WTC11 (cell line): ENCODE data around the gene ESYT2. TPM values are rescaled to one million over a fixed set of nuclear protein-coding genes. Genes with fewer than 3 reads are reported as not detected.

ENCODE experiments used
- ATAC-seq: fragments of 200-7000 bp; cut with Tn5 transposase; 2 replicates; pipeline ENCODE4 v1.10.0; 2021; ENCODE audit warnings: mild to moderate bottlenecking, moderate library complexity
- CTCF ChIA-PET: fragments of 300-600 bp; sonication (Branson Sonifier 250); formaldehyde crosslinking; loops from one replicate; lab custom pipeline; 2021; ENCODE audit warnings: antibody characterized with exemption; lab: Charles Lee
- POLR2A ChIA-PET: fragments of 350-600 bp; sonication (Branson Sonifier 250); formaldehyde crosslinking; loops from one replicate; lab custom pipeline; 2021; ENCODE audit warnings: antibody characterized with exemption; lab: Charles Lee
- DNase-seq: peaks from one replicate; pipeline ENCODE4 v3.0.0; 2021; ENCODE audit warnings: low spot score
- H3K27ac Mint-ChIP-seq: 2 replicates; pipeline ENCODE4 v1.8.0; 2021; ENCODE audit warnings: mixed read lengths
- H3K27me3 Mint-ChIP-seq: 2 replicates; pipeline ENCODE4 v1.8.0; 2021; ENCODE audit warnings: low read depth, mild to moderate bottlenecking, moderate library complexity, mixed read lengths
- H3K36me3 Mint-ChIP-seq: 2 replicates; pipeline ENCODE4 v1.8.0; 2021; ENCODE audit warnings: mixed read lengths
- H3K4me1 Mint-ChIP-seq: 2 replicates; pipeline ENCODE4 v1.8.0; 2022; ENCODE audit warnings: mixed read lengths
- H3K4me3 Mint-ChIP-seq: 2 replicates; pipeline ENCODE4 v1.8.0; 2021; ENCODE audit warnings: mild to moderate bottlenecking, moderate library complexity, mixed read lengths
- H3K9me3 Mint-ChIP-seq: 2 replicates; pipeline ENCODE4 v1.8.0; 2021; ENCODE audit warnings: mixed read lengths
- GRHL2 ChIP-seq: fragments of 250-450 bp; sonication (Bioruptor Pico); IDR thresholded peaks from 2 replicates; pipeline ENCODE4 v1.8.0; 2022; ENCODE audit warnings: mild to moderate bottlenecking, moderate library complexity; ENCODE audit not compliant: insufficient replicate concordance, severe bottlenecking
- JUN ChIP-seq: sonication (generic); formaldehyde crosslinking; IDR thresholded peaks from 2 replicates; pipeline ENCODE4 v1.8.0; 2023; ENCODE audit warnings: mild to moderate bottlenecking, missing genetic modification reagents
- MXD4 ChIP-seq: fragments of 250-450 bp; sonication (Bioruptor Pico); IDR thresholded peaks from 2 replicates; pipeline ENCODE4 v1.8.0; 2021; ENCODE audit warnings: mild to moderate bottlenecking, moderate library complexity, borderline replicate concordance
- NFE2L1 ChIP-seq: sonication (generic); formaldehyde crosslinking; IDR thresholded peaks from 2 replicates; pipeline ENCODE4 v1.8.1; 2023; ENCODE audit warnings: missing genetic modification reagents
- NFYB ChIP-seq: sonication (generic); formaldehyde crosslinking; conservative IDR thresholded peaks from 2 replicates; pipeline ENCODE4 v1.8.0; 2022; ENCODE audit warnings: low read depth, missing genetic modification reagents
- NR2C2 ChIP-seq: sonication (generic); formaldehyde crosslinking; IDR thresholded peaks from 2 replicates; pipeline ENCODE4 v1.8.0; 2022; ENCODE audit warnings: mild to moderate bottlenecking, missing genetic modification reagents
- ZNF317 ChIP-seq: sonication (generic); formaldehyde crosslinking; IDR thresholded peaks from 2 replicates; pipeline ENCODE4 v1.8.1; 2023; ENCODE audit warnings: low read depth, mild to moderate bottlenecking, moderate library complexity, missing genetic modification reagents, borderline replicate concordance
- ZNF396 ChIP-seq: fragments of 250-450 bp; sonication (Bioruptor Pico); IDR thresholded peaks from 2 replicates; pipeline ENCODE4 v1.8.0; 2021; ENCODE audit warnings: mild to moderate bottlenecking, moderate library complexity, borderline replicate concordance
- ZNF671 ChIP-seq: fragments of 250-450 bp; sonication (Bioruptor Pico); IDR thresholded peaks from 2 replicates; pipeline ENCODE4 v1.8.0; 2021; ENCODE audit warnings: mild to moderate bottlenecking
- total RNA-seq: library from RNA; stranded (reverse); gene quantifications from 3 replicates; pipeline ENCODE4 v1.2.3, GENCODE V29; 2021
- TF ChIP-seq, protein P1 (sequence below): sonication (generic); formaldehyde crosslinking; IDR thresholded peaks from 2 replicates; pipeline ENCODE4 v1.8.1; 2022; ENCODE audit warnings: mild to moderate bottlenecking, missing genetic modification reagents, moderate library complexity, borderline replicate concordance
- TF ChIP-seq, protein P2 (sequence below): sonication (generic); formaldehyde crosslinking; conservative IDR thresholded peaks from 2 replicates; pipeline ENCODE4 v1.8.1; 2022; ENCODE audit warnings: mild to moderate bottlenecking, missing genetic modification reagents
- TF ChIP-seq, protein P3 (sequence below): fragments of 250-450 bp; sonication (Bioruptor Pico); conservative IDR thresholded peaks from 2 replicates; pipeline ENCODE4 v1.9.0; 2021; ENCODE audit warnings: mild to moderate bottlenecking
- TF ChIP-seq, protein P4 (sequence below): sonication (generic); formaldehyde crosslinking; IDR thresholded peaks from 2 replicates; pipeline ENCODE4 v1.8.0; 2023; ENCODE audit warnings: missing genetic modification reagents, mild to moderate bottlenecking, borderline replicate concordance
- TF ChIP-seq, protein P5 (sequence below): sonication (generic); formaldehyde crosslinking; IDR thresholded peaks from 2 replicates; pipeline ENCODE4 v1.8.0; 2022; ENCODE audit warnings: mild to moderate bottlenecking, missing genetic modification reagents

ESYT2 gene
- total RNA-seq, 1 experiment from 2014 or later = 45.1 TPM

DNA sequence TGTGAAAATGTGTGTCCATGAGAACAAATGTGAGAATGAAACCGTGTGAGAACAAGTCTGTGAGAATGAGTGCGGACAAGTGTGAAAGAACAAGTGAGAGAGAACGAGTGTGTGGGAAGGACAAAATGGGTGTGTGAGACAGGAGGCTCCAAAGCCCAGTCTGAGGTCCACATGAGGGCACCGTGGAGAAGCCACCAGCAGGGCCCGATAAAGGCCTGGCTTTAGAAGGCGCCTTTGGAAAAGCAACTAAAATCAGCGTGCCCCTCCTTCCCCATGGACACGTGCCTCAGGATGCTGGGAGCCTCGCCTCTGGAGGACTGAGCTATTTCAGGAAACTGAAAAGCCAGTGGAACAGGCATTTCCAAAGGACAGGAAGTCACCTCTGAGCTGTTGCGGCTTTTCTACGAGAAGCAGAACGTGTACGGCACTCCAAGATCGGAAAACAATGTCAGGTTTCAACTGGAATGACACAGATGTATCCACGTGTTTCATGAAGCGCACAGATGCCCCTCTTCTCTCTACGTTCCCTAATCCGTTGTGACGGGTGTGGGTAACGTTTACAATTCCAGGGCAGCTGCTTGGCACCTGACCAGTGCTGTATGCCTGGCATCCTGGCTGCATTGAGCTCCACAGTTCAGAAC is 46.4 kb downstream of the ESYT2 start:
- Mint-ChIP-seq H3K9me3 (no peaks in the 10 kb centered on the region), H3K4me3 (no peak overlapping the region), H3K36me3 (peaks cover 19% of the 10 kb centered on the region), H3K27me3 (no peaks in the 10 kb centered on the region), H3K27ac (no peak overlapping the region), H3K4me1 (no peaks in the 10 kb centered on the region)
- ChIA-PET POLR2A (no interaction called here), CTCF (interaction anchor here (1.3 to 1.5 kb wide), 3 partner anchors 10 to 194 kb away, joined by 3 to 5 read pairs (median 3); partner anchors contain the start of gene ESYT2)
- ATAC-seq (peak; percentile 48), DNase-seq (no peak)
- no peak for TF ChIP-seq ZNF396 (CRISPR knock-in tag)
- no peak for TF ChIP-seq ZNF317 (CRISPR knock-in tag)
- TF ChIP-seq, protein P1, sequence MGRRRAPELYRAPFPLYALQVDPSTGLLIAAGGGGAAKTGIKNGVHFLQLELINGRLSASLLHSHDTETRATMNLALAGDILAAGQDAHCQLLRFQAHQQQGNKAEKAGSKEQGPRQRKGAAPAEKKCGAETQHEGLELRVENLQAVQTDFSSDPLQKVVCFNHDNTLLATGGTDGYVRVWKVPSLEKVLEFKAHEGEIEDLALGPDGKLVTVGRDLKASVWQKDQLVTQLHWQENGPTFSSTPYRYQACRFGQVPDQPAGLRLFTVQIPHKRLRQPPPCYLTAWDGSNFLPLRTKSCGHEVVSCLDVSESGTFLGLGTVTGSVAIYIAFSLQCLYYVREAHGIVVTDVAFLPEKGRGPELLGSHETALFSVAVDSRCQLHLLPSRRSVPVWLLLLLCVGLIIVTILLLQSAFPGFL (CRISPR knock-in tag) = no peak
- no peak for TF ChIP-seq NFYB (CRISPR knock-in tag)
- TF ChIP-seq, protein P2, sequence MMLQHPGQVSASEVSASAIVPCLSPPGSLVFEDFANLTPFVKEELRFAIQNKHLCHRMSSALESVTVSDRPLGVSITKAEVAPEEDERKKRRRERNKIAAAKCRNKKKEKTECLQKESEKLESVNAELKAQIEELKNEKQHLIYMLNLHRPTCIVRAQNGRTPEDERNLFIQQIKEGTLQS (CRISPR knock-in tag) = no peak
- no peak for TF ChIP-seq NR2C2 (CRISPR knock-in tag)
- no peak for TF ChIP-seq JUN
- TF ChIP-seq, protein P3, sequence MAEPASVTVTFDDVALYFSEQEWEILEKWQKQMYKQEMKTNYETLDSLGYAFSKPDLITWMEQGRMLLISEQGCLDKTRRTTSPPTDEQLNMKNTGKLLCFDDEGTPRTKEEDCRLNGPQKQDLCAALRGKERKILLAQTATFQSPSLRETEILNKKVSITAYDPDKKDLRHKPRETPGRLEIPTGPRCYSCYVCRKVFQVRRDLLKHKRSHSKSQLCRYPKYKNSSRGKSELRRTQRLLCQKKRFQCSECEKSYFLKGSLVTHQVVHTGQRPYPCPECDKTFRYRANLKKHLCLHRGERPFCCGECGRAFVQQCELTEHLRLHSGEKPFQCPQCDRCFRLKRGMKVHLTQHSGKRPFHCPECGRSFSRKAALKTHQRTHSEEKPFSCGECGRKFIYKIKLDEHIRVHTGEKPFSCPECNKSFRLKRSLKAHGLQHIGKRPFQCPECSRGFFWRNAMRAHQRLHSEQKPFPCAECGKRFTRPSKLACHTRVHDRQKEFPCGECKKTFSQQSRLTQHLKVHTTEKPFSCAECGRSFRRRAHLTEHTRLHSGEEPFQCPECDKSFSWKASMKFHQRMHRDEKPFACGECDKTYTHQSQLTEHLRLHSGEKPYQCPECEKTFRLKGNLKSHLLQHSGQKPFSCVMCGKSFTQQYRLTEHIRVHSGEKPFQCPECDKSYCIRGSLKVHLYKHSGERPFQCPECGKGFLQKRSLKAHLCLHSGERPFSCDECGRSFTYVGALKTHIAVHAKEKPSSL = no peak
- no peak for TF ChIP-seq NFE2L1 (CRISPR knock-in tag)
- no peak for TF ChIP-seq ZNF671 (CRISPR knock-in tag)
- no peak for TF ChIP-seq MXD4 (CRISPR knock-in tag)
- TF ChIP-seq, protein P4, sequence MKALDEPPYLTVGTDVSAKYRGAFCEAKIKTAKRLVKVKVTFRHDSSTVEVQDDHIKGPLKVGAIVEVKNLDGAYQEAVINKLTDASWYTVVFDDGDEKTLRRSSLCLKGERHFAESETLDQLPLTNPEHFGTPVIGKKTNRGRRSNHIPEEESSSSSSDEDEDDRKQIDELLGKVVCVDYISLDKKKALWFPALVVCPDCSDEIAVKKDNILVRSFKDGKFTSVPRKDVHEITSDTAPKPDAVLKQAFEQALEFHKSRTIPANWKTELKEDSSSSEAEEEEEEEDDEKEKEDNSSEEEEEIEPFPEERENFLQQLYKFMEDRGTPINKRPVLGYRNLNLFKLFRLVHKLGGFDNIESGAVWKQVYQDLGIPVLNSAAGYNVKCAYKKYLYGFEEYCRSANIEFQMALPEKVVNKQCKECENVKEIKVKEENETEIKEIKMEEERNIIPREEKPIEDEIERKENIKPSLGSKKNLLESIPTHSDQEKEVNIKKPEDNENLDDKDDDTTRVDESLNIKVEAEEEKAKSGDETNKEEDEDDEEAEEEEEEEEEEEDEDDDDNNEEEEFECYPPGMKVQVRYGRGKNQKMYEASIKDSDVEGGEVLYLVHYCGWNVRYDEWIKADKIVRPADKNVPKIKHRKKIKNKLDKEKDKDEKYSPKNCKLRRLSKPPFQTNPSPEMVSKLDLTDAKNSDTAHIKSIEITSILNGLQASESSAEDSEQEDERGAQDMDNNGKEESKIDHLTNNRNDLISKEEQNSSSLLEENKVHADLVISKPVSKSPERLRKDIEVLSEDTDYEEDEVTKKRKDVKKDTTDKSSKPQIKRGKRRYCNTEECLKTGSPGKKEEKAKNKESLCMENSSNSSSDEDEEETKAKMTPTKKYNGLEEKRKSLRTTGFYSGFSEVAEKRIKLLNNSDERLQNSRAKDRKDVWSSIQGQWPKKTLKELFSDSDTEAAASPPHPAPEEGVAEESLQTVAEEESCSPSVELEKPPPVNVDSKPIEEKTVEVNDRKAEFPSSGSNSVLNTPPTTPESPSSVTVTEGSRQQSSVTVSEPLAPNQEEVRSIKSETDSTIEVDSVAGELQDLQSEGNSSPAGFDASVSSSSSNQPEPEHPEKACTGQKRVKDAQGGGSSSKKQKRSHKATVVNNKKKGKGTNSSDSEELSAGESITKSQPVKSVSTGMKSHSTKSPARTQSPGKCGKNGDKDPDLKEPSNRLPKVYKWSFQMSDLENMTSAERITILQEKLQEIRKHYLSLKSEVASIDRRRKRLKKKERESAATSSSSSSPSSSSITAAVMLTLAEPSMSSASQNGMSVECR = no peak
- TF ChIP-seq GRHL2 (CRISPR knock-in tag) = no peak
- TF ChIP-seq, protein P5, sequence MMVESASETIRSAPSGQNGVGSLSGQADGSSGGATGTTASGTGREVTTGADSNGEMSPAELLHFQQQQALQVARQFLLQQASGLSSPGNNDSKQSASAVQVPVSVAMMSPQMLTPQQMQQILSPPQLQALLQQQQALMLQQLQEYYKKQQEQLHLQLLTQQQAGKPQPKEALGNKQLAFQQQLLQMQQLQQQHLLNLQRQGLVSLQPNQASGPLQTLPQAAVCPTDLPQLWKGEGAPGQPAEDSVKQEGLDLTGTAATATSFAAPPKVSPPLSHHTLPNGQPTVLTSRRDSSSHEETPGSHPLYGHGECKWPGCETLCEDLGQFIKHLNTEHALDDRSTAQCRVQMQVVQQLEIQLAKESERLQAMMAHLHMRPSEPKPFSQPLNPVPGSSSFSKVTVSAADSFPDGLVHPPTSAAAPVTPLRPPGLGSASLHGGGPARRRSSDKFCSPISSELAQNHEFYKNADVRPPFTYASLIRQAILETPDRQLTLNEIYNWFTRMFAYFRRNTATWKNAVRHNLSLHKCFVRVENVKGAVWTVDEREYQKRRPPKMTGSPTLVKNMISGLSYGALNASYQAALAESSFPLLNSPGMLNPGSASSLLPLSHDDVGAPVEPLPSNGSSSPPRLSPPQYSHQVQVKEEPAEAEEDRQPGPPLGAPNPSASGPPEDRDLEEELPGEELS = no peak
